SK-N-SH (cell line): ENCODE measurements around the gene C20orf141.

Experiments used
- FOXM1 ChIP-seq: IDR thresholded peaks from 2 replicates; pipeline ENCODE4 v1.4.0; 2012; ENCODE audit warnings: low read depth, mild to moderate bottlenecking
- TF ChIP-seq, protein P1 (sequence below): fragments of 200-600 bp; sonication (generic); IDR thresholded peaks from 2 replicates; pipeline ENCODE4 v1.6.1; 2017; ENCODE audit warnings: antibody characterized with exemption, mild to moderate bottlenecking, moderate library complexity

GRCh38 chr20:2794866-2795447, 19.8 kb upstream of the C20orf141 start:
- TF ChIP-seq, protein P1, sequence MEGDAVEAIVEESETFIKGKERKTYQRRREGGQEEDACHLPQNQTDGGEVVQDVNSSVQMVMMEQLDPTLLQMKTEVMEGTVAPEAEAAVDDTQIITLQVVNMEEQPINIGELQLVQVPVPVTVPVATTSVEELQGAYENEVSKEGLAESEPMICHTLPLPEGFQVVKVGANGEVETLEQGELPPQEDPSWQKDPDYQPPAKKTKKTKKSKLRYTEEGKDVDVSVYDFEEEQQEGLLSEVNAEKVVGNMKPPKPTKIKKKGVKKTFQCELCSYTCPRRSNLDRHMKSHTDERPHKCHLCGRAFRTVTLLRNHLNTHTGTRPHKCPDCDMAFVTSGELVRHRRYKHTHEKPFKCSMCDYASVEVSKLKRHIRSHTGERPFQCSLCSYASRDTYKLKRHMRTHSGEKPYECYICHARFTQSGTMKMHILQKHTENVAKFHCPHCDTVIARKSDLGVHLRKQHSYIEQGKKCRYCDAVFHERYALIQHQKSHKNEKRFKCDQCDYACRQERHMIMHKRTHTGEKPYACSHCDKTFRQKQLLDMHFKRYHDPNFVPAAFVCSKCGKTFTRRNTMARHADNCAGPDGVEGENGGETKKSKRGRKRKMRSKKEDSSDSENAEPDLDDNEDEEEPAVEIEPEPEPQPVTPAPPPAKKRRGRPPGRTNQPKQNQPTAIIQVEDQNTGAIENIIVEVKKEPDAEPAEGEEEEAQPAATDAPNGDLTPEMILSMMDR: no peak
- no peak for TF ChIP-seq FOXM1
